Type B pancreatic cell (in vitro differentiated cells): ENCODE results near the gene APOBEC3A. TPM values are rescaled to one million over a fixed set of nuclear protein-coding genes. Genes with fewer than 3 reads are reported as not detected.

Source experiments
- DNase-seq: peaks from one replicate; pipeline ENCODE4 v3.0.0; 2021; ENCODE audit warnings: mixed read lengths; ENCODE audit not compliant: unreplicated experiment; ENCODE audit errors: extremely low spot score
- H3K27ac Mint-ChIP-seq: 2 replicates; pipeline ENCODE4 v1.8.0; 2021; ENCODE audit warnings: mild to moderate bottlenecking, mixed read lengths
- H3K27me3 Mint-ChIP-seq: 2 replicates; pipeline ENCODE4 v1.8.0; 2021; ENCODE audit warnings: mixed read lengths
- H3K36me3 Mint-ChIP-seq: 2 replicates; pipeline ENCODE4 v1.8.0; 2021; ENCODE audit warnings: mixed read lengths
- H3K4me1 Mint-ChIP-seq: one replicate; pipeline ENCODE4 v1.8.0; 2021; ENCODE audit warnings: mixed read lengths; ENCODE audit not compliant: unreplicated experiment
- H3K4me3 Mint-ChIP-seq: 2 replicates; pipeline ENCODE4 v1.8.0; 2021; ENCODE audit warnings: mild to moderate bottlenecking, mixed read lengths
- H3K9me3 Mint-ChIP-seq: 2 replicates; pipeline ENCODE4 v1.8.0; 2021; ENCODE audit warnings: mixed read lengths
- total RNA-seq: library from RNA; stranded (reverse); gene quantifications from 2 replicates; pipeline ENCODE4 v1.2.1, GENCODE V29; 2021; ENCODE audit warnings: low replicate concordance
- TF ChIP-seq, protein P1 (sequence below): fragments of 200-600 bp; sonication (generic); conservative IDR thresholded peaks from 2 replicates; pipeline ENCODE4 v1.5.0; 2021; ENCODE audit warnings: antibody characterized with exemption, mild to moderate bottlenecking

APOBEC3A gene
- total RNA-seq, 1 donor from 2014 or later = 1.6 TPM

- Mint-ChIP-seq H3K27me3 (peaks cover 26% of the 10 kb centered on the region), H3K36me3 (no peaks in the 10 kb centered on the region), H3K27ac (no peak overlapping the region), H3K4me1 (peaks cover 16% of the 10 kb centered on the region), H3K4me3 (no peak overlapping the region), H3K9me3 (no peaks in the 10 kb centered on the region)
- TF ChIP-seq, protein P1, sequence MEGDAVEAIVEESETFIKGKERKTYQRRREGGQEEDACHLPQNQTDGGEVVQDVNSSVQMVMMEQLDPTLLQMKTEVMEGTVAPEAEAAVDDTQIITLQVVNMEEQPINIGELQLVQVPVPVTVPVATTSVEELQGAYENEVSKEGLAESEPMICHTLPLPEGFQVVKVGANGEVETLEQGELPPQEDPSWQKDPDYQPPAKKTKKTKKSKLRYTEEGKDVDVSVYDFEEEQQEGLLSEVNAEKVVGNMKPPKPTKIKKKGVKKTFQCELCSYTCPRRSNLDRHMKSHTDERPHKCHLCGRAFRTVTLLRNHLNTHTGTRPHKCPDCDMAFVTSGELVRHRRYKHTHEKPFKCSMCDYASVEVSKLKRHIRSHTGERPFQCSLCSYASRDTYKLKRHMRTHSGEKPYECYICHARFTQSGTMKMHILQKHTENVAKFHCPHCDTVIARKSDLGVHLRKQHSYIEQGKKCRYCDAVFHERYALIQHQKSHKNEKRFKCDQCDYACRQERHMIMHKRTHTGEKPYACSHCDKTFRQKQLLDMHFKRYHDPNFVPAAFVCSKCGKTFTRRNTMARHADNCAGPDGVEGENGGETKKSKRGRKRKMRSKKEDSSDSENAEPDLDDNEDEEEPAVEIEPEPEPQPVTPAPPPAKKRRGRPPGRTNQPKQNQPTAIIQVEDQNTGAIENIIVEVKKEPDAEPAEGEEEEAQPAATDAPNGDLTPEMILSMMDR = no peak
- no peak for DNase-seq
Measured at GRCh38 chr22:38938221-38938620, 19.2 kb upstream of the APOBEC3A start.

GRCh38 chr22:38938925-38939324 is 18.5 kb upstream of the APOBEC3A start:
- H3K4me3 Mint-ChIP-seq = no peak overlapping the region
- no peaks in the 10 kb centered on the region for H3K9me3 Mint-ChIP-seq
- DNase-seq = no peak
- H3K4me1 Mint-ChIP-seq = peaks cover 19% of the 10 kb centered on the region
- no peaks in the 10 kb centered on the region for H3K36me3 Mint-ChIP-seq
- H3K27ac Mint-ChIP-seq = no peak overlapping the region
- H3K27me3 Mint-ChIP-seq = peaks cover 30% of the 10 kb centered on the region
- TF ChIP-seq, protein P1 = no peak

- peaks cover 30% of the 10 kb centered on the region for H3K27me3 Mint-ChIP-seq
- no peaks in the 10 kb centered on the region for H3K9me3 Mint-ChIP-seq
- DNase-seq = no peak
- H3K27ac Mint-ChIP-seq = no peak overlapping the region
- no peaks in the 10 kb centered on the region for H3K36me3 Mint-ChIP-seq
- H3K4me1 Mint-ChIP-seq = peaks cover 12% of the 10 kb centered on the region
- TF ChIP-seq, protein P1 = no peak
- H3K4me3 Mint-ChIP-seq = no peak overlapping the region
Measured at GRCh38 chr22:38940811-38941384, 16.5 kb upstream of the APOBEC3A start.

DNA sequence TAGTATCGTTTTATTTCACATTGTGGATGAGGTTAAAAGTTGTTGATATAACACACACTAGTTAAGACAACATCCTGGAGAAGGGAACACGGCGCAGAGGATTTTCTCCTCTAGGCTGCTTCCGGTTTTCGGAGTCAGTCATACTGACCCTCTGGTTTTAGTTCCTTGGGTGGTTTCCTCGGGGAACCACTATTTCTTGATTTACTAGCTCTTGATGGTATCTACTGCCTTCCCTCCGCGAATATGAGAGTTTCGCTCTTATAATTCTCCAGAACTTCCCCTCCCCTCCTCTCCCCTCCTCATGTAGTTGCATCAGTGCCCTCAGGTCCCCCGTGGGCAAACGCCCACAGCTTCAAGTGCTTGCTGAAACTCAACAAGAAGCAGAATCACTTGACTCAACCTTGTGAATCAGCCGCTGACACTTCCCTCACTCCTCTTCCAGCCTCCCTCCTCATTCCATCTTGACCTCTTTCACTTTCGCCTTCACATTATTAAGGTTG is 15.9 kb upstream of the APOBEC3A start:
- no peak for DNase-seq
- TF ChIP-seq, protein P1 = no peak
- H3K36me3 Mint-ChIP-seq = no peaks in the 10 kb centered on the region
- no peak overlapping the region for H3K4me3 Mint-ChIP-seq
- peaks cover 32% of the 10 kb centered on the region for H3K27me3 Mint-ChIP-seq
- H3K27ac Mint-ChIP-seq = no peak overlapping the region
- H3K4me1 Mint-ChIP-seq = peaks cover 14% of the 10 kb centered on the region
- no peaks in the 10 kb centered on the region for H3K9me3 Mint-ChIP-seq

DNA sequence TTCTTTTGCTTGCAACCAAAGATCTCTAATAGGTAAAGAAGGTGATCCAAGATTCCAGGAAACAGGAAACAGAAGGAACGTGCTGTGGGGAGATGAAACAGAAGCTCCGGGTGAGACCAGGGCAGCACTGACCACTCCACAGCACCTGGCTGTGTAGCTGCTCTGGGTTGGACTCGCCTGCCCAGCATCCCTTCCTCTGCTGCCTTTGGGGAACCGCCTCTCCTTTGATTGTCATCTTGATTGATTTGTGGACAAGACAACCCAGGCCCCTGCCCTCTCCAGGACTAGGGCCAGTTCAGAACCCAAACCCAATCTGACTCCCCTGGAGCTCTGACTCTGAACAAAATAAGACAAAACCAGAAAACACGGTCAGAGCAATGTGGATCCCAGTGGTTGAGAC is 14.7 kb upstream of the APOBEC3A start:
- no peaks in the 10 kb centered on the region for H3K9me3 Mint-ChIP-seq
- H3K4me1 Mint-ChIP-seq = peaks cover 24% of the 10 kb centered on the region
- peaks cover 36% of the 10 kb centered on the region for H3K27me3 Mint-ChIP-seq
- H3K36me3 Mint-ChIP-seq = no peaks in the 10 kb centered on the region
- TF ChIP-seq, protein P1 = no peak
- no peak for DNase-seq
- no peak overlapping the region for H3K27ac Mint-ChIP-seq
- H3K4me3 Mint-ChIP-seq = no peak overlapping the region
